ENCODE measurements around the gene GRIK2.

GRCh38 chr6:101597693-101598092 lies 204.2 kb downstream of the GRIK2 start:
- TF ChIP-seq CTCF (conservative IDR thresholded peaks at IDR 0.05; ENCODE audit: low read depth, low read length) = no peak
- no peak for TF ChIP-seq EZH2 (IDR thresholded peaks at IDR 0.05; ENCODE audit: low read length, unreplicated experiment)
